Kidney epithelial cell (primary cell): ENCODE data around the gene STX4. TPM values are rescaled to one million over a fixed set of nuclear protein-coding genes. Genes with fewer than 3 reads are reported as not detected.
A peak's percentile ranks its signal among the peaks of the same experiment; 100 is the strongest.

ENCODE experiments used
- DNase-seq: peaks from one replicate; pipeline ENCODE4 v3.0.0-alpha.2; 2010; ENCODE audit warnings: low read depth
- H3K27me3 ChIP-seq: 2 replicates; pipeline ENCODE4 v1.6.0; 2011; ENCODE audit warnings: low read length; ENCODE audit not compliant: control insufficient read depth, insufficient read depth
- H3K36me3 ChIP-seq: 2 replicates; pipeline ENCODE4 v1.5.1; 2011; ENCODE audit warnings: low read length; ENCODE audit not compliant: control insufficient read depth, insufficient read depth
- H3K4me3 ChIP-seq: 2 replicates; pipeline ENCODE4 v1.5.1; 2011; ENCODE audit warnings: low read depth, mild to moderate bottlenecking, control low read depth, low read length
- CTCF ChIP-seq: IDR thresholded peaks from 2 replicates; pipeline ENCODE4 v1.5.1; 2011; ENCODE audit warnings: mild to moderate bottlenecking, moderate library complexity, low read length, control low read depth, inconsistent platforms; ENCODE audit not compliant: insufficient read depth, poor library complexity, severe bottlenecking
- total RNA-seq: library from RNA; depleted of rRNA; stranded (reverse); fragments of >200 nt; gene quantifications from 2 replicates; pipeline ENCODE4 v1.2.3, GENCODE V29; 2015

STX4 gene
- total RNA-seq, 1 donor from 2014 or later = 28.0 TPM

- no peaks in the 10 kb centered on the region for H3K36me3 ChIP-seq
- no peak overlapping the region for H3K4me3 ChIP-seq
- no peak for DNase-seq
- TF ChIP-seq CTCF = no peak
- no peaks in the 10 kb centered on the region for H3K27me3 ChIP-seq
Measured at GRCh38 chr16:30992276-30992780, 41.0 kb upstream of the STX4 start.

GRCh38 chr16:30992931-30993816 lies 40.2 kb upstream of the STX4 start:
- H3K27me3 ChIP-seq = no peaks in the 10 kb centered on the region
- H3K4me3 ChIP-seq = no peak overlapping the region
- no peak for DNase-seq
- no peaks in the 10 kb centered on the region for H3K36me3 ChIP-seq
- no peak for TF ChIP-seq CTCF

GRCh38 chr16:30995927-30996323 lies 37.4 kb upstream of the STX4 start:
- no peak for DNase-seq
- TF ChIP-seq CTCF = no peak
- no peaks in the 10 kb centered on the region for H3K27me3 ChIP-seq
- no peak overlapping the region for H3K4me3 ChIP-seq
- H3K36me3 ChIP-seq = no peaks in the 10 kb centered on the region

GRCh38 chr16:30996324-30996984 lies 36.9 kb upstream of the STX4 start:
- Histone ChIP-seq H3K36me3 (no peaks in the 10 kb centered on the region), H3K27me3 (no peaks in the 10 kb centered on the region), H3K4me3 (peak overlapping the region; percentile 55)
- no peak for TF ChIP-seq CTCF
- DNase-seq = no peak

- no peak for TF ChIP-seq CTCF
- no peaks in the 10 kb centered on the region for H3K27me3 ChIP-seq
- no peak for DNase-seq
- peak overlapping the region; percentile 55 for H3K4me3 ChIP-seq
- H3K36me3 ChIP-seq = no peaks in the 10 kb centered on the region
Measured at GRCh38 chr16:30996985-30997724, 36.2 kb upstream of the STX4 start.
